ENCODE measurements around the gene CD300A.

The CD300A gene

GRCh38 chr17:74522381-74523105 lies 56.1 kb downstream of the CD300A start:
- no peak for DNase-seq

- DNase-seq = no peak
Observed at GRCh38 chr17:74523308-74523707, 56.9 kb downstream of the CD300A start.

GRCh38 chr17:74524653-74525464 lies 58.4 kb downstream of the CD300A start:
- DNase-seq = no peak

- no peak for DNase-seq
Observed at GRCh38 chr17:74525465-74525725, 59.0 kb downstream of the CD300A start.

- DNase-seq = no peak
Observed at GRCh38 chr17:74525781-74526288, 59.4 kb downstream of the CD300A start.

GRCh38 chr17:74526681-74527080 lies 60.2 kb downstream of the CD300A start:
- no peak for DNase-seq

GRCh38 chr17:74527081-74527480 lies 60.6 kb downstream of the CD300A start:
- DNase-seq = no peak

GRCh38 chr17:74527756-74528155 lies 61.3 kb downstream of the CD300A start:
- no peak for DNase-seq

- no peak for DNase-seq
Observed at GRCh38 chr17:74528491-74529199, 62.2 kb downstream of the CD300A start.

GRCh38 chr17:74529243-74529642 lies 62.8 kb downstream of the CD300A start:
- no peak for DNase-seq

GRCh38 chr17:74530831-74531150 lies 64.4 kb downstream of the CD300A start:
- DNase-seq = no peak

GRCh38 chr17:74531231-74531761 lies 64.9 kb downstream of the CD300A start, which contains the start of gene CD300LB:
Gene CD300LB (minus strand): TSS chr17:74531475. CDS start chr17:74531350, 125 bp downstream.
- no peak for DNase-seq

GRCh38 chr17:74532115-74532514 lies 65.7 kb downstream of the CD300A start:
- DNase-seq = no peak

Measured in activated gamma-delta T cell (primary cell).